Gastroesophageal sphincter (tissue), 3 donors: ENCODE results near the gene PRADC1.

Experiments used
- EP300 ChIP-seq: sonication (generic); formaldehyde crosslinking; IDR thresholded peaks from one replicate; pipeline ENCODE4 v1.6.1; 2017; ENCODE audit warnings: antibody characterized with exemption, mild to moderate bottlenecking
- POLR2A ChIP-seq, 2 donors: fragments of 450-650 bp; IDR thresholded peaks; one replicate each; pipeline ENCODE4 v1.6.1; 2017; ENCODE audit warnings: antibody characterized with exemption in 2 of 2, mild to moderate bottlenecking in 2 of 2, moderate library complexity in 1 of 2
- POLR2AphosphoS5 ChIP-seq: sonication (generic); formaldehyde crosslinking; IDR thresholded peaks from one replicate; pipeline ENCODE4 v1.6.1; 2017; ENCODE audit warnings: antibody characterized with exemption
- TF ChIP-seq, protein P1 (sequence below), 4 experiments: fragments of 200-600 bp in 2 of 4; fragments of 450-650 bp in 2 of 4; sonication (generic) in 1 of 4; IDR thresholded peaks; one replicate each; pipeline ENCODE4 v1.5.1; 2017 to 2019; ENCODE audit warnings: antibody characterized with exemption in 4 of 4, mild to moderate bottlenecking in 2 of 4, moderate library complexity in 2 of 4

DNA sequence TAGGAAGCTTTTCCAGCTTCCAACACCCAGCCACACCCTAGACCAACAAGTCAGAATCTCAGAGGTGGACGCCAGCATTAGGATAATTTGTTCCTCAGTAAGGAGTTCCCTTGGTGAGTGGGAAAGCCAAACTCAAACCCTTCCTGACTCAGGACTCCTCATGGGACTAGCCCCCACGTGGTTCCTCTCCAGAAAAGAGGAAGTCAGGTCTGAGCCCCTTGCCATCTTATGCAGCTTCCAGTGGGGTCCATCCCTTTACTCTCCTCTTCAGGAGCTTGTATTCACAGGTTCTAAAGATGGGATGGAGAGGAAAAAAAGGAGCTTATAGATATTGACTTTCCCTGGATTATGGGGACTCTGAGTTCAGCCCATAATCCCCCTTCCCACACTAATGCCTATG lies 45.5 kb downstream of the PRADC1 start:
- TF ChIP-seq, protein P1, sequence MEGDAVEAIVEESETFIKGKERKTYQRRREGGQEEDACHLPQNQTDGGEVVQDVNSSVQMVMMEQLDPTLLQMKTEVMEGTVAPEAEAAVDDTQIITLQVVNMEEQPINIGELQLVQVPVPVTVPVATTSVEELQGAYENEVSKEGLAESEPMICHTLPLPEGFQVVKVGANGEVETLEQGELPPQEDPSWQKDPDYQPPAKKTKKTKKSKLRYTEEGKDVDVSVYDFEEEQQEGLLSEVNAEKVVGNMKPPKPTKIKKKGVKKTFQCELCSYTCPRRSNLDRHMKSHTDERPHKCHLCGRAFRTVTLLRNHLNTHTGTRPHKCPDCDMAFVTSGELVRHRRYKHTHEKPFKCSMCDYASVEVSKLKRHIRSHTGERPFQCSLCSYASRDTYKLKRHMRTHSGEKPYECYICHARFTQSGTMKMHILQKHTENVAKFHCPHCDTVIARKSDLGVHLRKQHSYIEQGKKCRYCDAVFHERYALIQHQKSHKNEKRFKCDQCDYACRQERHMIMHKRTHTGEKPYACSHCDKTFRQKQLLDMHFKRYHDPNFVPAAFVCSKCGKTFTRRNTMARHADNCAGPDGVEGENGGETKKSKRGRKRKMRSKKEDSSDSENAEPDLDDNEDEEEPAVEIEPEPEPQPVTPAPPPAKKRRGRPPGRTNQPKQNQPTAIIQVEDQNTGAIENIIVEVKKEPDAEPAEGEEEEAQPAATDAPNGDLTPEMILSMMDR (IDR thresholded peaks at IDR 0.05), result no peak
- TF ChIP-seq EP300 (no peak), POLR2AphosphoS5 (no peak), POLR2A (IDR thresholded peaks at IDR 0.05) (no peak)
